Heart right ventricle (tissue), 16 donors: Measurements from ENCODE around the gene CALCOCO1. TPM values are rescaled to one million over a fixed set of nuclear protein-coding genes. Genes with fewer than 3 reads are reported as not detected.
A peak's percentile ranks its signal among the peaks of the same experiment; 100 is the strongest.
"Not testable (repeated sequence)": the region's sequence is repeated elsewhere in the genome, so short reads cannot be mapped to it uniquely, and the experiment has no call there.

Source experiments
- ATAC-seq, 8 donors: fragments of 200-7000 bp; cut with Tn5 transposase; one replicate each; pipeline ENCODE4 v1.9.1; 2020; ENCODE audit warnings: mild to moderate bottlenecking in 8 of 8, moderate library complexity in 8 of 8, moderate number of reproducible peaks in 1 of 8
- DNase-seq, 2 donors: peaks; one replicate each; pipeline ENCODE4 v3.0.0-alpha.2; 2020
- H3K27ac ChIP-seq, 10 donors: fragments of 200-600 bp; sonication (generic) in 2 of 10; one replicate each; pipeline versions ENCODE4 v1.5.0 to v1.8.0; 2020 to 2022; ENCODE audit warnings: mild to moderate bottlenecking in 3 of 10
- H3K27me3 ChIP-seq, 7 donors: fragments of 200-600 bp; one replicate each; pipeline ENCODE4 v1.8.0; 2021 to 2022; ENCODE audit warnings: mild to moderate bottlenecking in 2 of 7
- H3K36me3 ChIP-seq, 9 donors: fragments of 200-600 bp; sonication (generic) in 1 of 9; one replicate each; pipeline versions ENCODE4 v1.5.0 to v1.8.0; 2020 to 2022; ENCODE audit warnings: mild to moderate bottlenecking in 2 of 9
- H3K4me1 ChIP-seq, 9 donors: fragments of 200-600 bp; sonication (generic) in 1 of 9; one replicate each; pipeline versions ENCODE4 v1.5.0 to v1.8.0; 2020 to 2022; ENCODE audit warnings: mild to moderate bottlenecking in 4 of 9
- H3K4me3 ChIP-seq, 10 donors: fragments of 200-600 bp; sonication (generic) in 2 of 10; one replicate each; pipeline versions ENCODE4 v1.5.0 to v1.8.0; 2020 to 2022; ENCODE audit warnings: mild to moderate bottlenecking in 7 of 10, moderate library complexity in 2 of 10
- H3K9me3 ChIP-seq, 11 donors: fragments of 200-600 bp in 10 of 11; sonication (generic) in 2 of 11; one replicate each; pipeline versions ENCODE4 v1.5.0 to v1.8.0; 2013 to 2022; ENCODE audit warnings: mild to moderate bottlenecking in 2 of 11, control low read depth in 1 of 11, moderate library complexity in 1 of 11
- CTCF ChIP-seq, 9 donors: fragments of 200-600 bp; sonication (generic) in 2 of 9; IDR thresholded peaks; one replicate each; pipeline versions ENCODE4 v1.5.0 to v1.8.0; 2021 to 2022; ENCODE audit warnings: antibody characterized with exemption in 9 of 9, mild to moderate bottlenecking in 5 of 9, moderate library complexity in 1 of 9
- WGBS, 2 donors: extraction: QIAGEN DNeasy Blood & Tissue Kit; methylation state at CpG; one replicate each; pipeline ENCODE4 v1.1.7; 2013; ENCODE audit warnings: inconsistent platforms in 1 of 2; 5-methylcytosine and 5-hydroxymethylcytosine counted together
- intact Hi-C, 10 donors: fragments of 100-400 bp; cut with DNase I; formaldehyde crosslinking; loops; one replicate each; pipeline versions ENCODE4 v1.11.1 to v1.14.2; 2022
- polyA plus RNA-seq, 2 donors: library from polyadenylated mRNA; stranded (reverse); fragments of 200-250 nt; gene quantifications; one replicate each; pipeline ENCODE4 v1.2.3, GENCODE V29; 2013
- total RNA-seq, 10 donors: library from RNA; stranded (reverse); fragmentation: NEBNext Ultra II Directional in 3 of 10; extraction: Animal tissue kit (Norgen Biotek cat#: 25700) in 3 of 10; gene quantifications; one replicate each; pipeline versions ENCODE4 v1.2.1 to v1.2.4, GENCODE V29; 2021 to 2023
- donor health status: Arrhythmogenic right ventricular cardiomyopathy.
- donor health status: ischemic (EF 13 %, LVEDD 7.1; RV severe dilation, severe dysfunction).
- donor health status: healthy with polysubstance abuse.
- donor health status: DM: no; HTN: yes; CAD: no.
- donor health status: DM: no; HTN: no; CAD: no.
- donor health status: ischemic (EF 25% LVEDD 6.9; RV normal size, moderate dysfunction).
- donor health status: ischemic (EF 25% LVEDD 5.7; RV mildly dilated, moderate dysfunction).
- donor health status: healthy.
- donor health status: DM: yes; HTN: yes; CAD: no.
- donor health status: Ischemic cardiomyopathy.
- donor health status: ischemic (EF 35%, LVEDD 5.7; RV mildly dilated, moderate dysfunction).
- donor health status: nonischemic (EF 11% LVEDD 7.7; RV severe dilation, severe dysfunction).
- donor health status: DM: yes; HTN: yes; CAD: no.
- donor health status: PGD.
- donor health status: ischemic (EF 29% LVEDD 5.4; RV normal size, mild dysfunction).
- donor health status: nonischemic (EF 23%, LVEDD 6.1; RV moderate dilation, normal function).

Gene CALCOCO1
- total and polyA plus RNA-seq, 12 donors, result 105 to 264 (median 198) TPM

DNA sequence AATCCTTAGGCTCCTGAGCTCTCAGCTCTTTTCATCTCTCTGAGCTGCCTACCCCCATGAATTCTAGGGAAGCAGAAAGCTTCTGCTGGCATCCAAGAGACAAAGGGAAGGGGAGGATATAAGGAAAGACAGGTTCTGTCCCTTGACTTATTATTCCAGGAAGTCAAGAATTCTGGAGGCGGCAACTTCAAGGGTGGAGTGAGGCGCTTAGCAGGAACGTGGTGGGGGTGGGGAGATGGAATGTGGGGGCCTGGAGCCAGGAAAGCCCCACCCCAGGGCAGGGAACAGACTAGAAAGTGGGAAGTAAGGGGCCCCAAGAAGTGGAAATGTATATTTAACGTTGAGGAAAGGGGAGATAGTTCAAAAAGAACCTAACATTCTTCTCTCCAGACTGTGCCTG lies 1.4 kb downstream of the CALCOCO1 start:
- Histone ChIP-seq H3K27me3 (no peaks in the 10 kb centered on the region), H3K27ac (peak overlapping the region in 2 of 10 donors; percentile 88 to 91), H3K4me1 (peaks cover 2 to 27% (median 21%) of the 10 kb centered on the region in 9 donors), H3K4me3 (peak overlapping the region; percentile 34 to 96 (median 78)), H3K9me3 (no peaks in the 10 kb centered on the region), H3K36me3 (peaks cover 0 to 45% (median 37%) of the 10 kb centered on the region in 9 donors)
- intact Hi-C loops, result no loop called here
- ATAC-seq (no peak), DNase-seq (no peak)
- TF ChIP-seq CTCF (IDR thresholded peaks at IDR 0.05), result no peak
- 37 to 43% methylated on average over 4 of the region's 4 CpGs for WGBS, 2 donors

DNA sequence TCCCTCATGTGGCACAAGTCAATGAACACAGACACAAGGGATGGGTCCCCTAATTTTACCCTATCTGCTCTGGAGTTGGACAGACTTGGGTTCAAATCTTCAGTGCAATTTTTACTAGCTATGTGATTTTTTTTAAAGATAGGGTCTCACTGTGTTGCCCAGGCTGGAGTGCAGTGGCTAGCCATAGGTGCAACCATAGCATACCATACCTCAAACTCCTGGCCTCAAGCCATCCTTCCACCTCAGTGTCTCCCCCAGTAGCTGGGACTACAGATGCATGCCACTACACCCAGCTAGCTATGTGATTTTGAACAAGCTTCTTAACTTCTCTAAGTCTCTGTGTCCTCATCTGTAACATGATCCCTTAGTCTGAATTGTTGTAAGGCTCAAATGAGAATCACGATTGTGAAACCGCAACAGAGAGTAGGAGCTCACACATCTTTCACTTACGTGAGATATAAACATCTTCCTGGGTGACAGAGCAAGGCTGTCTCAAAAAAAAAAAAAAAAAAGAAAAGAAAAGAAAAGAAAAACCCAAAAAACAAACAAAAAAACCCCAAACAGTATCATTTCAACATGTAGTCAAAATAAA lies 4.7 kb downstream of the CALCOCO1 start:
- Histone ChIP-seq H3K27ac (no peak overlapping the region), H3K36me3 (peaks cover 0 to 78% (median 58%) of the 10 kb centered on the region in 9 donors), H3K9me3 (no peaks in the 10 kb centered on the region), H3K4me1 (peaks cover 2 to 22% (median 18%) of the 10 kb centered on the region in 9 donors), H3K27me3 (no peaks in the 10 kb centered on the region), H3K4me3 (no peak overlapping the region)
- 93 to 94% methylated on average over 3 of the region's 3 CpGs for WGBS, 2 donors
- TF ChIP-seq CTCF (IDR thresholded peaks at IDR 0.05), result no peak
- DNase-seq (no peak), ATAC-seq (no peak)
- intact Hi-C loops, result no loop called here

- H3K36me3 ChIP-seq, result peaks cover 0 to 94% (median 67%) of the 10 kb centered on the region in 9 donors
- TF ChIP-seq CTCF (IDR thresholded peaks at IDR 0.05), result no peak
- H3K9me3 ChIP-seq, result no peaks in the 10 kb centered on the region
- peaks cover 0 to 14% (median 9%) of the 10 kb centered on the region in 9 donors for H3K4me1 ChIP-seq
- no peak overlapping the region for H3K4me3 ChIP-seq
- H3K27ac ChIP-seq, result no peak overlapping the region
- intact Hi-C loops, result no loop called here
- 74 to 80% methylated on average over 1 of the region's 1 CpG for WGBS, 2 donors
- ATAC-seq (no peak), DNase-seq (no peak)
- H3K27me3 ChIP-seq, result no peaks in the 10 kb centered on the region
These were observed 6.3 kb downstream of the CALCOCO1 start for GRCh38 chr12:53720946-53721345.

- no peak for TF ChIP-seq CTCF (IDR thresholded peaks at IDR 0.05)
- 75 to 78% methylated on average over 2 of the region's 2 CpGs for WGBS, 2 donors
- no peaks in the 10 kb centered on the region for H3K27me3 ChIP-seq
- no peak overlapping the region for H3K27ac ChIP-seq
- ATAC-seq (no peak), DNase-seq (no peak)
- intact Hi-C loops, result no loop called here
- no peak overlapping the region for H3K4me3 ChIP-seq
- H3K9me3 ChIP-seq, result no peaks in the 10 kb centered on the region
- peaks cover 0 to 100% (median 75%) of the 10 kb centered on the region in 9 donors for H3K36me3 ChIP-seq
- H3K4me1 ChIP-seq, result peaks cover 0 to 6% (median 0%) of the 10 kb centered on the region in 9 donors
These were observed 7.6 kb downstream of the CALCOCO1 start for GRCh38 chr12:53719649-53720048.

DNA sequence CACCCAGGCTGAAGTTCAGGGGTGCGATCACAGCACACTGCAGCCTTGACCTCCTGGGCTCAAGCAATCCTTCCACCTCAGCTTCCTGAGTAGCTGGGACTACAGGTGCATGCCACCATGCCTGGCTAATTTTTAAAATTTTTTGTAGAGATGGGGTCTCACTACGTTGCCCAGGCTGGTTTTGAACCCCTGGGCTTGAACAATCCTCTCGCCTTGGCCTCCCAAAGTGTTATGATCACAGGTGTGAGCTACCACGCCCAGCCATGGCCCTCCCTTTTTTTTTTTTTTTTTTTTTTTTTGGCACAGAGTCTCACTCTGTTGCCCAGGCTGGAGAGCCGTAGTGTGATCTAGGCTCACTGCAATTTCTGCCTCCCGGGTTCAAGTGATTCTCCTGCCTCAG lies 8.7 kb downstream of the CALCOCO1 start:
- H3K27me3 ChIP-seq, H3K27ac ChIP-seq, H3K4me1 ChIP-seq, intact Hi-C loops, ATAC-seq, H3K4me3 ChIP-seq, DNase-seq, H3K9me3 ChIP-seq: not testable (repeated sequence)
- peaks cover 0 to 100% (median 76%) of the 10 kb centered on the region in 9 donors for H3K36me3 ChIP-seq
- WGBS, 2 donors, result 83 to 85% methylated on average over 6 of the region's 6 CpGs
